ENCODE data around the gene BANF2.

DNA sequence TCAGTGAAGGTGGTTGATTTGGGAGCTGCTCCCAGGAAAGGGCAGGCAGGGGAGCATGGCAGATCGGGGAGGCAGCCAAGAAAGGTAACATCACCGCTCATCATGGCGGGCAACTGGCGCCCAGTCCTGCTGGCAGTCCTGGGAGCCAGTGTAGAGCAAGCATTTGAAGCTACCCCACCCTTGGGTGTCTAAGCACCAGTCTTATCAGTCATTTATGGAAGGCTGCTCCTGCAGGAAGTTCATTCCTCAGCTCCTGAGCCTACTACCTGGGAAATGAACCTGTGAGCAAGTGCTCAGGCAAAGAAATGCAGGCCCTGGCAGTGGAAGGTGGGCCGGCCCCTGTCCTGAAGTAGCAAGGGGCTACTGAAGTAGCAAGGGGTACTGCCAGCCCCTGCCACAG lies 41.5 kb downstream of the BANF2 start:
- TF ChIP-seq POLR2A (IDR thresholded peaks at IDR 0.05; ENCODE audit: low read length) (no peak), GATA1 (IDR thresholded peaks at IDR 0.05; ENCODE audit: low read depth, low read length) (no peak)
